HEK293T (cell line): Measurements from ENCODE around the gene BCL10.

Experiments used
- ARNT ChIP-seq: fragments of 450-650 bp; IDR thresholded peaks from 2 replicates; pipeline ENCODE4 v1.6.1; 2017; ENCODE audit warnings: mild to moderate bottlenecking
- ELF4 ChIP-seq: fragments of 450-650 bp; IDR thresholded peaks from 2 replicates; pipeline ENCODE4 v1.6.1; 2017; ENCODE audit warnings: antibody characterized with exemption
- FOXA1 ChIP-seq: fragments of 450-650 bp; IDR thresholded peaks from 2 replicates; pipeline ENCODE4 v1.6.1; 2016; ENCODE audit warnings: mild to moderate bottlenecking
- FOXK2 ChIP-seq: fragments of 450-650 bp; IDR thresholded peaks from 2 replicates; pipeline ENCODE4 v1.6.1; 2016; ENCODE audit warnings: mild to moderate bottlenecking
- FOXM1 ChIP-seq: fragments of 450-650 bp; IDR thresholded peaks from 2 replicates; pipeline ENCODE4 v1.6.1; 2017; ENCODE audit warnings: mild to moderate bottlenecking, borderline replicate concordance
- L3MBTL2 ChIP-seq: fragments of 450-650 bp; conservative IDR thresholded peaks from 2 replicates; pipeline ENCODE4 v1.6.1; 2016; ENCODE audit warnings: mild to moderate bottlenecking
- SP1 ChIP-seq: fragments of 450-650 bp; IDR thresholded peaks from 2 replicates; pipeline ENCODE4 v1.6.1; 2017
- SUZ12 ChIP-seq: fragments of 450-650 bp; IDR thresholded peaks from 2 replicates; pipeline ENCODE4 v1.6.1; 2016; ENCODE audit warnings: mild to moderate bottlenecking
- TARDBP ChIP-seq: fragments of 450-650 bp; IDR thresholded peaks from 2 replicates; pipeline ENCODE4 v1.6.1; 2016
- ZNF384 ChIP-seq: fragments of 450-650 bp; IDR thresholded peaks from 2 replicates; pipeline ENCODE4 v1.6.1; 2016
- TF ChIP-seq, protein P1 (sequence below): fragments of 450-650 bp; IDR thresholded peaks from 2 replicates; pipeline ENCODE4 v1.6.1; 2016

GRCh38 chr1:85295006-85295431 is 18.6 kb upstream of the BCL10 start:
- TF ChIP-seq FOXA1: no peak
- TF ChIP-seq FOXM1: no peak
- TF ChIP-seq SP1: no peak
- TF ChIP-seq ZNF384: no peak
- TF ChIP-seq ARNT: no peak
- TF ChIP-seq TARDBP: no peak
- TF ChIP-seq FOXK2: no peak
- no peak for TF ChIP-seq L3MBTL2
- TF ChIP-seq, protein P1, sequence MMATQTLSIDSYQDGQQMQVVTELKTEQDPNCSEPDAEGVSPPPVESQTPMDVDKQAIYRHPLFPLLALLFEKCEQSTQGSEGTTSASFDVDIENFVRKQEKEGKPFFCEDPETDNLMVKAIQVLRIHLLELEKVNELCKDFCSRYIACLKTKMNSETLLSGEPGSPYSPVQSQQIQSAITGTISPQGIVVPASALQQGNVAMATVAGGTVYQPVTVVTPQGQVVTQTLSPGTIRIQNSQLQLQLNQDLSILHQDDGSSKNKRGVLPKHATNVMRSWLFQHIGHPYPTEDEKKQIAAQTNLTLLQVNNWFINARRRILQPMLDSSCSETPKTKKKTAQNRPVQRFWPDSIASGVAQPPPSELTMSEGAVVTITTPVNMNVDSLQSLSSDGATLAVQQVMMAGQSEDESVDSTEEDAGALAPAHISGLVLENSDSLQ: no peak
- TF ChIP-seq SUZ12: no peak
- TF ChIP-seq ELF4: no peak
